ENCODE measurements around the gene IDH2.

The IDH2 gene

GRCh38 chr15:90037961-90038631 lies 64.2 kb downstream of the IDH2 start:
- DNase-seq (ENCODE audit: low spot score) = peak; percentile 78
- no peak for TF ChIP-seq CTCF (IDR thresholded peaks at IDR 0.05; ENCODE audit: extremely low read depth, missing control alignments)

- no peak for DNase-seq (ENCODE audit: low spot score)
- TF ChIP-seq CTCF (IDR thresholded peaks at IDR 0.05; ENCODE audit: extremely low read depth, missing control alignments) = no peak
These were observed 64.8 kb downstream of the IDH2 start for GRCh38 chr15:90037511-90037860.

- DNase-seq (ENCODE audit: low spot score) = no peak
These were observed 65.3 kb downstream of the IDH2 start for GRCh38 chr15:90036806-90037510.

GRCh38 chr15:90036343-90036742 lies 65.9 kb downstream of the IDH2 start:
- no peak for DNase-seq (ENCODE audit: low spot score)
- no peak for TF ChIP-seq CTCF (IDR thresholded peaks at IDR 0.05; ENCODE audit: extremely low read depth, missing control alignments)

More at GRCh38 chr15:90036806-90037510, 65.3 kb downstream of the IDH2 start:
- TF ChIP-seq CTCF (IDR thresholded peaks at IDR 0.05; ENCODE audit: extremely low read depth, missing control alignments) = no peak

GRCh38 chr15:90035840-90036230 lies 66.4 kb downstream of the IDH2 start:
- no peak for TF ChIP-seq CTCF (IDR thresholded peaks at IDR 0.05; ENCODE audit: extremely low read depth, missing control alignments)
- DNase-seq (ENCODE audit: low spot score) = no peak

- DNase-seq (ENCODE audit: low spot score) = no peak
- TF ChIP-seq CTCF (IDR thresholded peaks at IDR 0.05; ENCODE audit: extremely low read depth, missing control alignments) = no peak
These were observed 67.0 kb downstream of the IDH2 start for GRCh38 chr15:90035095-90035839.

GRCh38 chr15:90033448-90033847 lies 68.8 kb downstream of the IDH2 start:
- TF ChIP-seq CTCF (IDR thresholded peaks at IDR 0.05; ENCODE audit: extremely low read depth, missing control alignments) = no peak
- no peak for DNase-seq (ENCODE audit: low spot score)
